SK-N-SH treated with all-trans-retinoic acid at 6 μM for 48 hours (cell line): Measurements from ENCODE around the gene HHATL.

ENCODE experiments used
- ARNTL ChIP-seq: fragments of 450-650 bp; formaldehyde crosslinking; IDR thresholded peaks from 2 replicates; pipeline ENCODE4 v1.5.0; 2020; ENCODE audit warnings: low read depth, mild to moderate bottlenecking, moderate library complexity, borderline replicate concordance
- CSDC2 ChIP-seq: fragments of 250-450 bp; sonication (Bioruptor Pico); IDR thresholded peaks from 2 replicates; pipeline ENCODE4 v1.5.0; 2020; ENCODE audit warnings: mild to moderate bottlenecking, moderate library complexity
- ESRRG ChIP-seq: fragments of 250-450 bp; sonication (Bioruptor Pico); IDR thresholded peaks from 2 replicates; pipeline ENCODE4 v1.6.1; 2021; ENCODE audit warnings: mild to moderate bottlenecking
- RARB ChIP-seq: fragments of 250-450 bp; sonication (Bioruptor Pico); IDR thresholded peaks from 2 replicates; pipeline ENCODE4 v1.8.0; 2021; ENCODE audit warnings: mild to moderate bottlenecking, moderate library complexity
- ZFP3 ChIP-seq: fragments of 250-450 bp; sonication (Bioruptor Pico); IDR thresholded peaks from 2 replicates; pipeline ENCODE4 v1.5.0; 2020; ENCODE audit warnings: mild to moderate bottlenecking, moderate library complexity
- ZFP30 ChIP-seq: fragments of 450-650 bp; formaldehyde crosslinking; IDR thresholded peaks from 2 replicates; pipeline ENCODE4 v1.5.0; 2022; ENCODE audit warnings: mild to moderate bottlenecking, moderate library complexity
- ZNF565 ChIP-seq: fragments of 450-650 bp; formaldehyde crosslinking; conservative IDR thresholded peaks from 2 replicates; pipeline ENCODE4 v1.5.0; 2020; ENCODE audit warnings: low read depth, mild to moderate bottlenecking, moderate library complexity
- ZNF8 ChIP-seq: fragments of 450-650 bp; formaldehyde crosslinking; IDR thresholded peaks from 2 replicates; pipeline ENCODE4 v1.5.0; 2020; ENCODE audit warnings: mild to moderate bottlenecking, moderate library complexity
- TF ChIP-seq, protein P1 (sequence below): fragments of 250-450 bp; sonication (Bioruptor Pico); IDR thresholded peaks from 2 replicates; pipeline ENCODE4 v1.5.1; 2021; ENCODE audit warnings: mild to moderate bottlenecking, moderate library complexity
- TF ChIP-seq, protein P2 (sequence below): fragments of 250-450 bp; sonication (Bioruptor Pico); IDR thresholded peaks from 2 replicates; pipeline ENCODE4 v1.8.0; 2020; ENCODE audit warnings: mild to moderate bottlenecking, moderate library complexity, borderline replicate concordance
- TF ChIP-seq, protein P3 (sequence below): fragments of 250-450 bp; sonication (Bioruptor Pico); IDR thresholded peaks from 2 replicates; pipeline ENCODE4 v1.8.0; 2021; ENCODE audit warnings: low read depth, mild to moderate bottlenecking, moderate library complexity, borderline replicate concordance
- TF ChIP-seq, protein P4 (sequence below): fragments of 250-450 bp; sonication (Bioruptor Pico); IDR thresholded peaks from 2 replicates; pipeline ENCODE4 v1.5.1; 2020; ENCODE audit warnings: low read depth, mild to moderate bottlenecking, moderate library complexity

DNA sequence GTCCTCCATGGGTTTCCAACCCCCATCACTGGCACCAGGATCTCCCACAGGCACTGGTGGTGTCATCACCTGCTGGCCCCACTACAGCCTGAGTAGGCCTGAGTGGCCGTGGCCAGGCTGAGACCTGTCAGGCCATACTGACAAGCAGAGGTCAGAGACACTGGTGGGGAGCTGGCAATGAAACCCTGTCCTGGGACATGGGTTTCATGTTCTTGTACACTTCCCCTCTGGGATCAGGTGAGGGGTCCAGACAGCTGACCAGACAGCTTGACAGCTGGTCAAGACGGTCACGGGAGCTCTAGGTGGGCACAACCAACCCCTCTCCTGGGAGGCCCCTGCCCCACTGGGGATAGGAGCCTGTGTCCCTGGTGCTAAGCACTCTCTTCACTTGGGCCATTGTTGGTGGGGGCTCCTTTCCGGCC is 36.0 kb downstream of the HHATL start:
- TF ChIP-seq RARB (CRISPR knock-in tag) (no peak), CSDC2 (CRISPR knock-in tag) (no peak), ESRRG (CRISPR knock-in tag) (no peak), ZFP3 (CRISPR knock-in tag) (no peak), ARNTL (CRISPR knock-in tag) (no peak), ZNF8 (no peak), ZFP30 (CRISPR knock-in tag) (no peak), ZNF565 (CRISPR knock-in tag) (no peak)
- TF ChIP-seq, protein P1, sequence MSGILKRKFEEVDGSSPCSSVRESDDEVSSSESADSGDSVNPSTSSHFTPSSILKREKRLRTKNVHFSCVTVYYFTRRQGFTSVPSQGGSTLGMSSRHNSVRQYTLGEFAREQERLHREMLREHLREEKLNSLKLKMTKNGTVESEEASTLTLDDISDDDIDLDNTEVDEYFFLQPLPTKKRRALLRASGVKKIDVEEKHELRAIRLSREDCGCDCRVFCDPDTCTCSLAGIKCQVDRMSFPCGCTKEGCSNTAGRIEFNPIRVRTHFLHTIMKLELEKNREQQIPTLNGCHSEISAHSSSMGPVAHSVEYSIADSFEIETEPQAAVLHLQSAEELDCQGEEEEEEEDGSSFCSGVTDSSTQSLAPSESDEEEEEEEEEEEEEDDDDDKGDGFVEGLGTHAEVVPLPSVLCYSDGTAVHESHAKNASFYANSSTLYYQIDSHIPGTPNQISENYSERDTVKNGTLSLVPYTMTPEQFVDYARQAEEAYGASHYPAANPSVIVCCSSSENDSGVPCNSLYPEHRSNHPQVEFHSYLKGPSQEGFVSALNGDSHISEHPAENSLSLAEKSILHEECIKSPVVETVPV (CRISPR knock-in tag), result no peak
- TF ChIP-seq, protein P2, sequence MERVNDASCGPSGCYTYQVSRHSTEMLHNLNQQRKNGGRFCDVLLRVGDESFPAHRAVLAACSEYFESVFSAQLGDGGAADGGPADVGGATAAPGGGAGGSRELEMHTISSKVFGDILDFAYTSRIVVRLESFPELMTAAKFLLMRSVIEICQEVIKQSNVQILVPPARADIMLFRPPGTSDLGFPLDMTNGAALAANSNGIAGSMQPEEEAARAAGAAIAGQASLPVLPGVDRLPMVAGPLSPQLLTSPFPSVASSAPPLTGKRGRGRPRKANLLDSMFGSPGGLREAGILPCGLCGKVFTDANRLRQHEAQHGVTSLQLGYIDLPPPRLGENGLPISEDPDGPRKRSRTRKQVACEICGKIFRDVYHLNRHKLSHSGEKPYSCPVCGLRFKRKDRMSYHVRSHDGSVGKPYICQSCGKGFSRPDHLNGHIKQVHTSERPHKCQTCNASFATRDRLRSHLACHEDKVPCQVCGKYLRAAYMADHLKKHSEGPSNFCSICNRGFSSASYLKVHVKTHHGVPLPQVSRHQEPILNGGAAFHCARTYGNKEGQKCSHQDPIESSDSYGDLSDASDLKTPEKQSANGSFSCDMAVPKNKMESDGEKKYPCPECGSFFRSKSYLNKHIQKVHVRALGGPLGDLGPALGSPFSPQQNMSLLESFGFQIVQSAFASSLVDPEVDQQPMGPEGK (CRISPR knock-in tag), result no peak
- TF ChIP-seq, protein P3, sequence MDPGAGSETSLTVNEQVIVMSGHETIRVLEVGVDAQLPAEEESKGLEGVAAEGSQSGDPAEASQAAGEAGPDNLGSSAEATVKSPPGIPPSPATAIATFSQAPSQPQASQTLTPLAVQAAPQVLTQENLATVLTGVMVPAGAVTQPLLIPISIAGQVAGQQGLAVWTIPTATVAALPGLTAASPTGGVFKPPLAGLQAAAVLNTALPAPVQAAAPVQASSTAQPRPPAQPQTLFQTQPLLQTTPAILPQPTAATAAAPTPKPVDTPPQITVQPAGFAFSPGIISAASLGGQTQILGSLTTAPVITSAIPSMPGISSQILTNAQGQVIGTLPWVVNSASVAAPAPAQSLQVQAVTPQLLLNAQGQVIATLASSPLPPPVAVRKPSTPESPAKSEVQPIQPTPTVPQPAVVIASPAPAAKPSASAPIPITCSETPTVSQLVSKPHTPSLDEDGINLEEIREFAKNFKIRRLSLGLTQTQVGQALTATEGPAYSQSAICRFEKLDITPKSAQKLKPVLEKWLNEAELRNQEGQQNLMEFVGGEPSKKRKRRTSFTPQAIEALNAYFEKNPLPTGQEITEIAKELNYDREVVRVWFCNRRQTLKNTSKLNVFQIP (CRISPR knock-in tag), result no peak
- TF ChIP-seq, protein P4, sequence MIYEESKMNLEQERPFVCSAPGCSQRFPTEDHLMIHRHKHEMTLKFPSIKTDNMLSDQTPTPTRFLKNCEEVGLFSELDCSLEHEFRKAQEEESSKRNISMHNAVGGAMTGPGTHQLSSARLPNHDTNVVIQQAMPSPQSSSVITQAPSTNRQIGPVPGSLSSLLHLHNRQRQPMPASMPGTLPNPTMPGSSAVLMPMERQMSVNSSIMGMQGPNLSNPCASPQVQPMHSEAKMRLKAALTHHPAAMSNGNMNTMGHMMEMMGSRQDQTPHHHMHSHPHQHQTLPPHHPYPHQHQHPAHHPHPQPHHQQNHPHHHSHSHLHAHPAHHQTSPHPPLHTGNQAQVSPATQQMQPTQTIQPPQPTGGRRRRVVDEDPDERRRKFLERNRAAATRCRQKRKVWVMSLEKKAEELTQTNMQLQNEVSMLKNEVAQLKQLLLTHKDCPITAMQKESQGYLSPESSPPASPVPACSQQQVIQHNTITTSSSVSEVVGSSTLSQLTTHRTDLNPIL (CRISPR knock-in tag), result no peak
